HL-60 (cell line): ENCODE results near the gene CACNA2D3.

Experiments used
- GABPA ChIP-seq: IDR thresholded peaks from 2 replicates; pipeline ENCODE4 v1.6.1; 2012; ENCODE audit warnings: low read depth
- POLR2AphosphoS5 ChIP-seq: IDR thresholded peaks from 2 replicates; pipeline ENCODE4 v1.6.1; 2012; ENCODE audit warnings: low read depth
- SPI1 ChIP-seq: IDR thresholded peaks from 2 replicates; pipeline ENCODE4 v1.6.1; 2012; ENCODE audit warnings: low read depth, mild to moderate bottlenecking, borderline replicate concordance
- TF ChIP-seq, protein P1 (sequence below): IDR thresholded peaks from one replicate; pipeline ENCODE4 v1.5.1; 2011; ENCODE audit warnings: low read length, control low read depth, inconsistent platforms; ENCODE audit not compliant: insufficient read depth
- TF ChIP-seq, protein P2 (sequence below): IDR thresholded peaks from 2 replicates; pipeline ENCODE4 v1.6.1; 2012; ENCODE audit warnings: low read depth; ENCODE audit not compliant: insufficient replicate concordance

DNA sequence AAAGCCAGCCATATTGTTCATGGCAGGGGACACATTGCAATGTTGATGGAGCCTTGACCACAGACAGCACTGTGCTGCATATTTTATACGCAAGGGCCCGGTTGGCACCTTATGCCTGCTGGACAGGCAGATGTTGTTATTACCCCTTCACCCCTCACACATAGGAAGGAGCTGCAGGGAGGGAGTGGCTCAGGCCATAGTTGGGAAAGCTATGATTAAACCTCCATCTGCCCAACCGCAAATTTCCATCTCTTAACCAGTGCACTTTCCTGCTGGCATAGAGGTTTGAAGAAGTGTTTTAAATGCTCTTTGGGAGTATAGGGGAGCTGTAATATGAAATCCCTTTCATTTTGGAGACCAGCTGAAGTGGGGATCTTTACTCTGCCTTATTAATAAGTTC lies 224.7 kb downstream of the CACNA2D3 start:
- TF ChIP-seq, protein P1, sequence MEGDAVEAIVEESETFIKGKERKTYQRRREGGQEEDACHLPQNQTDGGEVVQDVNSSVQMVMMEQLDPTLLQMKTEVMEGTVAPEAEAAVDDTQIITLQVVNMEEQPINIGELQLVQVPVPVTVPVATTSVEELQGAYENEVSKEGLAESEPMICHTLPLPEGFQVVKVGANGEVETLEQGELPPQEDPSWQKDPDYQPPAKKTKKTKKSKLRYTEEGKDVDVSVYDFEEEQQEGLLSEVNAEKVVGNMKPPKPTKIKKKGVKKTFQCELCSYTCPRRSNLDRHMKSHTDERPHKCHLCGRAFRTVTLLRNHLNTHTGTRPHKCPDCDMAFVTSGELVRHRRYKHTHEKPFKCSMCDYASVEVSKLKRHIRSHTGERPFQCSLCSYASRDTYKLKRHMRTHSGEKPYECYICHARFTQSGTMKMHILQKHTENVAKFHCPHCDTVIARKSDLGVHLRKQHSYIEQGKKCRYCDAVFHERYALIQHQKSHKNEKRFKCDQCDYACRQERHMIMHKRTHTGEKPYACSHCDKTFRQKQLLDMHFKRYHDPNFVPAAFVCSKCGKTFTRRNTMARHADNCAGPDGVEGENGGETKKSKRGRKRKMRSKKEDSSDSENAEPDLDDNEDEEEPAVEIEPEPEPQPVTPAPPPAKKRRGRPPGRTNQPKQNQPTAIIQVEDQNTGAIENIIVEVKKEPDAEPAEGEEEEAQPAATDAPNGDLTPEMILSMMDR: no peak
- TF ChIP-seq, protein P2, sequence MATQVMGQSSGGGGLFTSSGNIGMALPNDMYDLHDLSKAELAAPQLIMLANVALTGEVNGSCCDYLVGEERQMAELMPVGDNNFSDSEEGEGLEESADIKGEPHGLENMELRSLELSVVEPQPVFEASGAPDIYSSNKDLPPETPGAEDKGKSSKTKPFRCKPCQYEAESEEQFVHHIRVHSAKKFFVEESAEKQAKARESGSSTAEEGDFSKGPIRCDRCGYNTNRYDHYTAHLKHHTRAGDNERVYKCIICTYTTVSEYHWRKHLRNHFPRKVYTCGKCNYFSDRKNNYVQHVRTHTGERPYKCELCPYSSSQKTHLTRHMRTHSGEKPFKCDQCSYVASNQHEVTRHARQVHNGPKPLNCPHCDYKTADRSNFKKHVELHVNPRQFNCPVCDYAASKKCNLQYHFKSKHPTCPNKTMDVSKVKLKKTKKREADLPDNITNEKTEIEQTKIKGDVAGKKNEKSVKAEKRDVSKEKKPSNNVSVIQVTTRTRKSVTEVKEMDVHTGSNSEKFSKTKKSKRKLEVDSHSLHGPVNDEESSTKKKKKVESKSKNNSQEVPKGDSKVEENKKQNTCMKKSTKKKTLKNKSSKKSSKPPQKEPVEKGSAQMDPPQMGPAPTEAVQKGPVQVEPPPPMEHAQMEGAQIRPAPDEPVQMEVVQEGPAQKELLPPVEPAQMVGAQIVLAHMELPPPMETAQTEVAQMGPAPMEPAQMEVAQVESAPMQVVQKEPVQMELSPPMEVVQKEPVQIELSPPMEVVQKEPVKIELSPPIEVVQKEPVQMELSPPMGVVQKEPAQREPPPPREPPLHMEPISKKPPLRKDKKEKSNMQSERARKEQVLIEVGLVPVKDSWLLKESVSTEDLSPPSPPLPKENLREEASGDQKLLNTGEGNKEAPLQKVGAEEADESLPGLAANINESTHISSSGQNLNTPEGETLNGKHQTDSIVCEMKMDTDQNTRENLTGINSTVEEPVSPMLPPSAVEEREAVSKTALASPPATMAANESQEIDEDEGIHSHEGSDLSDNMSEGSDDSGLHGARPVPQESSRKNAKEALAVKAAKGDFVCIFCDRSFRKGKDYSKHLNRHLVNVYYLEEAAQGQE: no peak
- no peak for TF ChIP-seq POLR2AphosphoS5
- no peak for TF ChIP-seq GABPA
- no peak for TF ChIP-seq SPI1
